GM10266 (cell line): Measurements from ENCODE around the gene FOLR1.
A peak's percentile ranks its signal among the peaks of the same experiment; 100 is the strongest.

Experiments
- DNase-seq: peaks from one replicate; pipeline ENCODE4 v3.0.0; 2012; ENCODE audit errors: extremely low spot score
- CTCF ChIP-seq: IDR thresholded peaks from 2 replicates; pipeline ENCODE4 v1.5.1; 2012; ENCODE audit warnings: mild to moderate bottlenecking, low read depth; ENCODE audit not compliant: control insufficient read depth, insufficient read depth; ENCODE audit errors: missing control alignments

Gene FOLR1

DNA sequence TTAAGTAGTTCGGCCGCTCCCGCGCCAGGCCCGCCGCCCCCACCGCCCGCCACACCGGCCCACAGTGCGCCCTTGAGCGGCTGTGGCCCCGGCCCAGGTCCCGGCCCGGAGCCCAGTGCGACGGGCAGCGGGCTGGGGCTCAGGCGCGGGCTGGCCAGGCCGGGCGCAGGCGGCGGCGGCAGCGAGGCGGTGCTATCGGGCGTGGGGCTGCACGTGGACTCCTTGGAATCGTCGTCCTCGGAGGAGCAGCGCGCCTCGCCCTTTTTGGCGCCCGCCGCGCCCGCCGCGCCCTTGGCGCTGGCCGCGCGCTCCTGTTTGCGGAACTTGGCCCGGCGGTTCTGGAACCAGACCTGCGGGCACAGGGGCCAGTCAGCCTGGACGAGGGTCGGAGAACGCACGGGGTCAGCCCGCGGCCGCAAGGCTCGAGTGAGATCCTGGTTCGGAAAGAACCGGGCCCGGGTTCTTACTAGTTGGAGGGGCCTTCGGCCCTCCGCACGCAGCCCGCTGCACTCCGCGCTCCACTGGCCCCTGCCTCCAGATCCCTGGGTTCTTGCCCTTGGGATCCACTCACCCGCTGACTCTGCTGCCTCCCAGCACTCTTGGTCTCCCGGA is 48.0 kb downstream of the FOLR1 start:
- DNase-seq: no peak
- TF ChIP-seq CTCF: no peak

- DNase-seq: peak; percentile 70
- no peak for TF ChIP-seq CTCF
Measured at GRCh38 chr11:72240461-72241290, 48.7 kb downstream of the FOLR1 start.

DNA sequence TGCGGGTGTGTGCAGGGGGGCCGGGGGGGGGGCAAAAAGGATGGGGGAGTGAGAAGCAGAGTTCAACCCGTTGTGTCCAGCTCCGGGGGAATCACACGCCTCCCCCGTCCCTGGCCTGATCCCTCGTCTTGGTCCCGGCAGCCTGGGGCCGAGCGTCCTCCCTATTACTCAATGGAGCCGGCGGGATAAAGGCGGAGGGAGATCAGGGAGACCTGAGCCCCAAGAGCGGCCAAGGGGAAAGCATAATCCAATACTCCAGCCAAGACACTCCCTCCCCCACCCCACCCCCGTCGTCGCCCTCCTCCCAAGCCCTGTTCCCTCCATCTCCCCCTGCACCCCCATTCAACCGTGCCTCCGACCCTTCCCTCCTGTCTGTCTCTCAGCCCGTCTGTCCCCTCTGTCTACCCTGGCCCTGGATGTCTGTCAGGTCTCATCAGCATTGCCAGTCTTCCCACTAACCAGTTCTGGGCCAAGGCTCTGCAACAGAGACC is 49.4 kb downstream of the FOLR1 start:
- TF ChIP-seq CTCF: no peak
- DNase-seq: no peak

GRCh38 chr11:72242141-72242540 is 50.2 kb downstream of the FOLR1 start:
- no peak for DNase-seq
- TF ChIP-seq CTCF: no peak

DNA sequence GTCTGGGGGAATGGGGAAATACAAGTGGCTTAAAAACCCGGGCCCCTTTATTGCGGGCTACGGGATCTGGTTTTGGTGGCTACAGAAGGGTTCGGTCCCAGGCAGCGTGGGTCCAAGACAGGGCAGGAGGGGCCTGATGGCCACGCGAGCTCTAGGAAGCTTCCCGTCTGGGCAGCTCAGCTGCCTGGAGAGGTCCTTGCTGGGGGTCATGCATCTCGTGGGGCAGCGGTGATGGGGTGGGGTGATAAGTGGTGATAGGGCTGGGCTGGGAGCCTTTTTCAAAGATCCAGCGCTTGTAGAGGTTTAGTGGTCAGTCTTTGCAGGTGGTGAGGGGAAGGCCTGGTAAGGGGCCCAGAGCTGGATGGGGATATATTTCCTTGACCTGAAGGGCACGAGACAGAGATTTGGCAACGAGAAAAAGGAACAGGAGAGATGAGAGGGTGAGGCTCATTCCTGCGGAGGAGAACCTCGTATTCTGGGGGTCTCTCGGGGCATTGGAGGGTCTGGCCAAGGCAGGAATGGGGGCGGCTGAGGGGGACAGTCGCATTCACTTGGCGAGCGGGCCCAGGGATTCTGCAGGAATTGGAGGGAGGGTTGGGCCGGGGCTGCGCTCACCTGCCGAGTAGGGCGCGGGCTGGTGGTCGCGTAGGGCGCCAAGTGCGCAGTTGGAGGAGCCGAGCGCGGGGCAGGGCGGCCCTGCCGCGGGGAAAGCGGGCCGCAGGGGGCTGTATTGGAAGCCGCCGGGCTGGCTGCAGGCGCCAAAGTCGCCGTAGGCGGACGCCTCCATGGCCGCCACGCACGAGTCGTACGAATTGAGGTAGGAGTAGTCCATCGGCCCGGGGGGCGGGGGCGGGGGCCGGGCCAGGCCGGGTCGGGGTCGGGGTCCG is 51.5 kb downstream of the FOLR1 start:
- no peak for DNase-seq
- no peak for TF ChIP-seq CTCF

- DNase-seq: no peak
Measured at GRCh38 chr11:72244060-72244360, 52.1 kb downstream of the FOLR1 start, which contains the start of gene PHOX2A. TSS of gene PHOX2A (minus strand) at chr11:72244176. CDS start at chr11:72244004, 172 bp downstream.

More at GRCh38 chr11:72244060-72244360, 52.1 kb downstream of the FOLR1 start, which contains the start of gene PHOX2A:
- no peak for TF ChIP-seq CTCF
